ENCODE results near the gene IL10.

- TF ChIP-seq POLR2AphosphoS5 (IDR thresholded peaks at IDR 0.05) (no peak), POLR2A (IDR thresholded peaks at IDR 0.05) (no peak)
- TF ChIP-seq, protein P1, sequence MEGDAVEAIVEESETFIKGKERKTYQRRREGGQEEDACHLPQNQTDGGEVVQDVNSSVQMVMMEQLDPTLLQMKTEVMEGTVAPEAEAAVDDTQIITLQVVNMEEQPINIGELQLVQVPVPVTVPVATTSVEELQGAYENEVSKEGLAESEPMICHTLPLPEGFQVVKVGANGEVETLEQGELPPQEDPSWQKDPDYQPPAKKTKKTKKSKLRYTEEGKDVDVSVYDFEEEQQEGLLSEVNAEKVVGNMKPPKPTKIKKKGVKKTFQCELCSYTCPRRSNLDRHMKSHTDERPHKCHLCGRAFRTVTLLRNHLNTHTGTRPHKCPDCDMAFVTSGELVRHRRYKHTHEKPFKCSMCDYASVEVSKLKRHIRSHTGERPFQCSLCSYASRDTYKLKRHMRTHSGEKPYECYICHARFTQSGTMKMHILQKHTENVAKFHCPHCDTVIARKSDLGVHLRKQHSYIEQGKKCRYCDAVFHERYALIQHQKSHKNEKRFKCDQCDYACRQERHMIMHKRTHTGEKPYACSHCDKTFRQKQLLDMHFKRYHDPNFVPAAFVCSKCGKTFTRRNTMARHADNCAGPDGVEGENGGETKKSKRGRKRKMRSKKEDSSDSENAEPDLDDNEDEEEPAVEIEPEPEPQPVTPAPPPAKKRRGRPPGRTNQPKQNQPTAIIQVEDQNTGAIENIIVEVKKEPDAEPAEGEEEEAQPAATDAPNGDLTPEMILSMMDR (IDR thresholded peaks at IDR 0.05), result no peak
These were observed 34.5 kb downstream of the IL10 start for GRCh38 chr1:206737729-206738201.

All from upper lobe of left lung (tissue), 4 donors.